Stimulated activated CD8-positive, alpha-beta memory T cell treated with anti-CD3 and anti-CD28 coated beads, Interleukin-15, amount 100 ng/mL, for 24 hours (primary cell): ENCODE measurements around the gene ZNF106.

Experiments used
- DNase-seq: peaks from one replicate; pipeline ENCODE4 v3.0.0-alpha.2; 2020; ENCODE audit warnings: low read depth

The ZNF106 gene

GRCh38 chr15:42490671-42491538 lies at the start of gene ZNF106:
ZNF106 (minus strand) TSS chr15:42491141; CDS start chr15:42472289, 18,852 bp downstream.
- peak; percentile 68 for DNase-seq

GRCh38 chr15:42533246-42533645 lies 42.3 kb upstream of the ZNF106 start:
- no peak for DNase-seq

GRCh38 chr15:42528970-42529369 lies 38.0 kb upstream of the ZNF106 start:
- no peak for DNase-seq

- DNase-seq: no peak
These were observed 32.4 kb upstream of the ZNF106 start for GRCh38 chr15:42523331-42523730.

- no peak for DNase-seq
These were observed 20.1 kb upstream of the ZNF106 start for GRCh38 chr15:42511007-42511391.

GRCh38 chr15:42510258-42511006 lies 19.5 kb upstream of the ZNF106 start:
- no peak for DNase-seq

GRCh38 chr15:42508263-42508690 lies 17.3 kb upstream of the ZNF106 start:
- DNase-seq: no peak

GRCh38 chr15:42507514-42507913 lies 16.6 kb upstream of the ZNF106 start:
- no peak for DNase-seq

GRCh38 chr15:42504631-42505030 lies 13.7 kb upstream of the ZNF106 start:
- DNase-seq: no peak

- no peak for DNase-seq
These were observed 12.9 kb upstream of the ZNF106 start for GRCh38 chr15:42503825-42504224.

GRCh38 chr15:42502477-42502876 lies 11.5 kb upstream of the ZNF106 start:
- no peak for DNase-seq

- DNase-seq: no peak
These were observed 9.1 kb upstream of the ZNF106 start for GRCh38 chr15:42499858-42500609.

- DNase-seq: no peak
These were observed 7.5 kb upstream of the ZNF106 start for GRCh38 chr15:42498212-42499068.

GRCh38 chr15:42495361-42496212 lies 4.6 kb upstream of the ZNF106 start, which contains the start of gene SNAP23:
SNAP23 (plus strand) TSS chr15:42495634; CDS start chr15:42511847, 16,213 bp downstream.
- peak; percentile 61 for DNase-seq

- no peak for DNase-seq
These were observed 4.0 kb upstream of the ZNF106 start for GRCh38 chr15:42494998-42495360.

- DNase-seq: no peak
These were observed 2.7 kb upstream of the ZNF106 start for GRCh38 chr15:42493679-42494078.

- no peak for DNase-seq
These were observed 741 bp upstream of the ZNF106 start for GRCh38 chr15:42491539-42492225.

GRCh38 chr15:42490291-42490670 lies 660 bp downstream of the ZNF106 start:
- DNase-seq: no peak

GRCh38 chr15:42483677-42484076 lies 7.3 kb downstream of the ZNF106 start:
- no peak for DNase-seq

GRCh38 chr15:42482701-42483100 lies 8.2 kb downstream of the ZNF106 start:
- DNase-seq: no peak
